HCT116 (cell line): ENCODE data around the gene FTO.

Source experiments
- CTCF ChIP-seq, 3 experiments: fragments of 200-600 bp in 1 of 3; sonication (generic) in 1 of 3; IDR thresholded peaks in 2 of 3; conservative IDR thresholded peaks in 1 of 3; 2 replicates each; pipeline ENCODE4 v1.5.1; 2012 to 2017; ENCODE audit warnings: low read depth in 2 of 3, low read length in 2 of 3, antibody characterized with exemption in 1 of 3, borderline replicate concordance in 1 of 3, control low read depth in 1 of 3, mild to moderate bottlenecking in 1 of 3, mixed read lengths in 1 of 3, mixed run types in 1 of 3, moderate library complexity in 1 of 3; ENCODE audit not compliant: insufficient read depth in 1 of 3
- EZH2phosphoT487 ChIP-seq: fragments of 200-600 bp; IDR thresholded peaks from 2 replicates; pipeline ENCODE4 v1.6.1; 2018; ENCODE audit warnings: antibody characterized with exemption, borderline replicate concordance
- MAX ChIP-seq: IDR thresholded peaks from 2 replicates; pipeline ENCODE4 v1.6.1; 2012
- RAD21 ChIP-seq: IDR thresholded peaks from 2 replicates; pipeline ENCODE4 v1.6.1; 2012; ENCODE audit warnings: low read depth, mild to moderate bottlenecking
- YY1 ChIP-seq: IDR thresholded peaks from 2 replicates; pipeline ENCODE4 v1.6.1; 2011; ENCODE audit warnings: low read length, low read depth, moderate library complexity, mild to moderate bottlenecking; ENCODE audit not compliant: insufficient replicate concordance; ENCODE audit errors: extremely low read depth

- TF ChIP-seq CTCF (IDR thresholded peaks at IDR 0.05 in 2 of 3, conservative IDR thresholded peaks at IDR 0.05 in 1 of 3; ENCODE audit: borderline replicate concordance in 1 of 3, insufficient read depth in 1 of 3, low read depth in 2 of 3, low read length in 2 of 3) (no peak), RAD21 (no peak), EZH2phosphoT487 (no peak), YY1 (no peak), MAX (no peak)
These were observed 459.4 kb downstream of the FTO start for GRCh38 chr16:54163197-54163843.
